PC-9 (cell line): ENCODE results near the gene LARGE1. TPM values are rescaled to one million over a fixed set of nuclear protein-coding genes. Genes with fewer than 3 reads are reported as not detected.

Experiments used
- BruUV-seq: library from RNA; stranded (reverse); fragments of 400-500 nt; replicated peaks from 2 replicates; lab custom pipeline; 2021; lab: Mats Ljungman, UMichigan
- CTCF ChIA-PET: fragments of 300-600 bp; sonication (Branson Sonifier 250); formaldehyde crosslinking; loops from one replicate; lab custom pipeline; 2022; ENCODE audit warnings: antibody characterized with exemption; lab: Charles Lee
- POLR2A ChIA-PET: fragments of 300-600 bp; sonication (Branson Sonifier 250); formaldehyde crosslinking; loops from one replicate; lab custom pipeline; 2022; ENCODE audit warnings: antibody characterized with exemption; ENCODE audit not compliant: unreplicated experiment; lab: Charles Lee
- DNase-seq, 2 experiments: peaks; one replicate each; pipeline versions ENCODE4 v3.0.0 to v3.0.0-alpha.2; 2015 to 2022; ENCODE audit warnings: mixed read lengths in 1 of 2
- H2AFZ ChIP-seq: fragments of 200-600 bp; sonication (generic); 2 replicates; pipeline ENCODE4 v1.8.1; 2017; ENCODE audit warnings: antibody characterized with exemption
- H3F3A ChIP-seq: fragments of 200-600 bp; sonication (generic); 2 replicates; pipeline ENCODE4 v1.8.1; 2017; ENCODE audit warnings: antibody characterized with exemption, mild to moderate bottlenecking, low read depth; ENCODE audit not compliant: insufficient read depth
- H3K27ac ChIP-seq: fragments of 200-600 bp; sonication (generic); 2 replicates; pipeline ENCODE4 v1.6.1; 2016; ENCODE audit warnings: mixed run types
- H3K27me3 ChIP-seq: fragments of 200-600 bp; sonication (generic); 2 replicates; pipeline ENCODE4 v1.6.1; 2016; ENCODE audit warnings: low read depth, mixed run types; ENCODE audit not compliant: insufficient read depth
- H3K36me3 ChIP-seq: fragments of 200-600 bp; sonication (generic); 2 replicates; pipeline ENCODE4 v1.6.1; 2016; ENCODE audit warnings: low read depth, mixed run types
- H3K4me1 ChIP-seq: fragments of 200-600 bp; sonication (generic); replicated peaks from 2 replicates; pipeline ENCODE4 v1.6.1; 2016; ENCODE audit warnings: mixed run types; ENCODE audit not compliant: insufficient read depth
- H3K4me2 ChIP-seq: fragments of 200-600 bp; sonication (generic); 2 replicates; pipeline ENCODE4 v1.6.1; 2017; ENCODE audit warnings: mixed run types
- H3K4me3 ChIP-seq: fragments of 200-600 bp; sonication (generic); 2 replicates; pipeline ENCODE4 v1.6.1; 2016; ENCODE audit warnings: mixed run types
- H3K79me2 ChIP-seq: fragments of 200-600 bp; sonication (generic); 2 replicates; pipeline ENCODE4 v1.6.1; 2017; ENCODE audit warnings: low read depth, mixed run types
- H3K9me2 ChIP-seq: fragments of 200-600 bp; sonication (generic); 2 replicates; pipeline ENCODE4 v1.8.1; 2017; ENCODE audit warnings: mild to moderate bottlenecking; ENCODE audit not compliant: insufficient read depth
- H3K9me3 ChIP-seq: fragments of 200-600 bp; sonication (generic); 2 replicates; pipeline ENCODE4 v1.8.1; 2016; ENCODE audit warnings: low read depth; ENCODE audit not compliant: insufficient read depth
- H4K20me1 ChIP-seq: fragments of 200-600 bp; sonication (generic); 2 replicates; pipeline ENCODE4 v1.8.1; 2017; ENCODE audit not compliant: insufficient read depth
- CTCF ChIP-seq: fragments of 200-600 bp; sonication (generic); conservative IDR thresholded peaks from 2 replicates; pipeline ENCODE4 v1.6.1; 2017; ENCODE audit warnings: mixed run types, antibody characterized with exemption, mild to moderate bottlenecking, moderate library complexity
- EZH2 ChIP-seq: fragments of 200-600 bp; sonication (generic); IDR thresholded peaks from 2 replicates; pipeline ENCODE4 v1.8.0; 2017; ENCODE audit warnings: antibody characterized with exemption, low read depth
- intact Hi-C: fragments of 100-400 bp; cut with micrococcal nuclease; formaldehyde crosslinking; loops from one replicate; pipeline ENCODE4 v1.10.0; 2022; ENCODE audit not compliant: unreplicated experiment
- total RNA-seq: library from RNA; stranded (reverse); gene quantifications from 2 replicates; pipeline ENCODE4 v1.2.3, GENCODE V29; 2021

The LARGE1 gene
- total RNA-seq, 1 experiment from 2014 or later: 12.5 TPM

GRCh38 chr22:33807470-33807869 lies 112.8 kb downstream of the LARGE1 start:
- DNase-seq: no peak
- POLR2A ChIA-PET: no interaction called here
- TF ChIP-seq CTCF: no peak
- no peak for TF ChIP-seq EZH2
- Histone ChIP-seq H2AFZ (no peak overlapping the region), H3K36me3 (no peaks in the 10 kb centered on the region), H3K4me2 (no peak overlapping the region), H3F3A (no peaks in the 10 kb centered on the region), H3K9me3 (no peaks in the 10 kb centered on the region), H3K9me2 (no peaks in the 10 kb centered on the region), H3K27me3 (no peaks in the 10 kb centered on the region), H3K79me2 (no peaks in the 10 kb centered on the region), H3K4me3 (no peak overlapping the region), H3K27ac (no peak overlapping the region), H4K20me1 (no peaks in the 10 kb centered on the region), H3K4me1 (no peaks in the 10 kb centered on the region)
- CTCF ChIA-PET: no interaction called here
- BruUV-seq: no TSS peak
- intact Hi-C loops: no loop called here

- H3K4me1 ChIP-seq: no peaks in the 10 kb centered on the region
- no peak for DNase-seq
- H3K79me2 ChIP-seq: no peaks in the 10 kb centered on the region
- intact Hi-C loops: no loop called here
- H4K20me1 ChIP-seq: no peaks in the 10 kb centered on the region
- ChIA-PET POLR2A (no interaction called here), CTCF (no interaction called here)
- H2AFZ ChIP-seq: no peak overlapping the region
- H3K36me3 ChIP-seq: no peaks in the 10 kb centered on the region
- BruUV-seq: no TSS peak
- TF ChIP-seq CTCF (no peak), EZH2 (no peak)
- H3K27me3 ChIP-seq: no peaks in the 10 kb centered on the region
- no peak overlapping the region for H3K4me3 ChIP-seq
- no peak overlapping the region for H3K4me2 ChIP-seq
- no peak overlapping the region for H3K27ac ChIP-seq
- H3K9me3 ChIP-seq: no peaks in the 10 kb centered on the region
- no peaks in the 10 kb centered on the region for H3K9me2 ChIP-seq
- no peaks in the 10 kb centered on the region for H3F3A ChIP-seq
Measured at GRCh38 chr22:33806191-33806590, 114.1 kb downstream of the LARGE1 start.

- H3K36me3 ChIP-seq: no peaks in the 10 kb centered on the region
- no peak for DNase-seq
- no peaks in the 10 kb centered on the region for H3F3A ChIP-seq
- no peak overlapping the region for H3K27ac ChIP-seq
- no peak overlapping the region for H2AFZ ChIP-seq
- ChIA-PET CTCF (no interaction called here), POLR2A (no interaction called here)
- H3K4me1 ChIP-seq: no peaks in the 10 kb centered on the region
- no peak overlapping the region for H3K4me3 ChIP-seq
- no TSS peak for BruUV-seq
- no peak overlapping the region for H3K4me2 ChIP-seq
- TF ChIP-seq EZH2 (no peak), CTCF (no peak)
- intact Hi-C loops: no loop called here
- no peaks in the 10 kb centered on the region for H3K79me2 ChIP-seq
- no peaks in the 10 kb centered on the region for H4K20me1 ChIP-seq
- H3K9me2 ChIP-seq: no peaks in the 10 kb centered on the region
- H3K27me3 ChIP-seq: no peaks in the 10 kb centered on the region
- H3K9me3 ChIP-seq: no peaks in the 10 kb centered on the region
Measured at GRCh38 chr22:33803371-33804282, 116.6 kb downstream of the LARGE1 start.
